HL-60 (cell line): ENCODE data around the gene C22orf31.

Experiments
- CTCF ChIP-seq: IDR thresholded peaks from one replicate; pipeline ENCODE4 v1.5.1; 2011; ENCODE audit warnings: low read length, control low read depth, inconsistent platforms; ENCODE audit not compliant: insufficient read depth
- GABPA ChIP-seq: IDR thresholded peaks from 2 replicates; pipeline ENCODE4 v1.6.1; 2012; ENCODE audit warnings: low read depth
- POLR2AphosphoS5 ChIP-seq: IDR thresholded peaks from 2 replicates; pipeline ENCODE4 v1.6.1; 2012; ENCODE audit warnings: low read depth
- TF ChIP-seq, protein P1 (sequence below): IDR thresholded peaks from 2 replicates; pipeline ENCODE4 v1.6.1; 2012; ENCODE audit warnings: low read depth; ENCODE audit not compliant: insufficient replicate concordance

- TF ChIP-seq, protein P1, sequence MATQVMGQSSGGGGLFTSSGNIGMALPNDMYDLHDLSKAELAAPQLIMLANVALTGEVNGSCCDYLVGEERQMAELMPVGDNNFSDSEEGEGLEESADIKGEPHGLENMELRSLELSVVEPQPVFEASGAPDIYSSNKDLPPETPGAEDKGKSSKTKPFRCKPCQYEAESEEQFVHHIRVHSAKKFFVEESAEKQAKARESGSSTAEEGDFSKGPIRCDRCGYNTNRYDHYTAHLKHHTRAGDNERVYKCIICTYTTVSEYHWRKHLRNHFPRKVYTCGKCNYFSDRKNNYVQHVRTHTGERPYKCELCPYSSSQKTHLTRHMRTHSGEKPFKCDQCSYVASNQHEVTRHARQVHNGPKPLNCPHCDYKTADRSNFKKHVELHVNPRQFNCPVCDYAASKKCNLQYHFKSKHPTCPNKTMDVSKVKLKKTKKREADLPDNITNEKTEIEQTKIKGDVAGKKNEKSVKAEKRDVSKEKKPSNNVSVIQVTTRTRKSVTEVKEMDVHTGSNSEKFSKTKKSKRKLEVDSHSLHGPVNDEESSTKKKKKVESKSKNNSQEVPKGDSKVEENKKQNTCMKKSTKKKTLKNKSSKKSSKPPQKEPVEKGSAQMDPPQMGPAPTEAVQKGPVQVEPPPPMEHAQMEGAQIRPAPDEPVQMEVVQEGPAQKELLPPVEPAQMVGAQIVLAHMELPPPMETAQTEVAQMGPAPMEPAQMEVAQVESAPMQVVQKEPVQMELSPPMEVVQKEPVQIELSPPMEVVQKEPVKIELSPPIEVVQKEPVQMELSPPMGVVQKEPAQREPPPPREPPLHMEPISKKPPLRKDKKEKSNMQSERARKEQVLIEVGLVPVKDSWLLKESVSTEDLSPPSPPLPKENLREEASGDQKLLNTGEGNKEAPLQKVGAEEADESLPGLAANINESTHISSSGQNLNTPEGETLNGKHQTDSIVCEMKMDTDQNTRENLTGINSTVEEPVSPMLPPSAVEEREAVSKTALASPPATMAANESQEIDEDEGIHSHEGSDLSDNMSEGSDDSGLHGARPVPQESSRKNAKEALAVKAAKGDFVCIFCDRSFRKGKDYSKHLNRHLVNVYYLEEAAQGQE: no peak
- no peak for TF ChIP-seq CTCF
- no peak for TF ChIP-seq POLR2AphosphoS5
- no peak for TF ChIP-seq GABPA
Measured at GRCh38 chr22:29095459-29095858, 33.8 kb upstream of the C22orf31 start.
